H1 (cell line): ENCODE measurements around the gene RGS2. TPM values are rescaled to one million over a fixed set of nuclear protein-coding genes. Genes with fewer than 3 reads are reported as not detected.

Source experiments
- CTCF ChIA-PET: fragments of 300-600 bp; sonication (Branson Sonifier 250); formaldehyde crosslinking; loops from one replicate; lab custom pipeline; 2021; ENCODE audit not compliant: partially characterized antibody; lab: Charles Lee
- POLR2A ChIA-PET: fragments of 300-600 bp; sonication (Branson Sonifier 250); formaldehyde crosslinking; loops from one replicate; lab custom pipeline; 2021; ENCODE audit warnings: inconsistent platforms; ENCODE audit not compliant: partially characterized antibody; lab: Charles Lee
- DNase-seq, 2 experiments: peaks; one replicate each; pipeline versions ENCODE4 v3.0.0 to v3.0.0-alpha.2; 2010 to 2022; ENCODE audit warnings: low spot score in 2 of 2, low read depth in 1 of 2, mixed read lengths in 1 of 2
- FAIRE-seq: peaks from 2 replicates; lab custom pipeline; 2011; peaks lifted over from hg19 to GRCh38; lab: Jason Lieb, UNC
- H2AFZ ChIP-seq: 2 replicates; pipeline ENCODE4 v1.8.1; 2012; ENCODE audit warnings: low read length, inconsistent platforms
- H2AK5ac ChIP-seq: 2 replicates; pipeline ENCODE4 v1.6.1; 2013; ENCODE audit warnings: low read depth, low read length
- H2BK120ac ChIP-seq: replicated peaks from 2 replicates; pipeline ENCODE3; 2013; ENCODE audit warnings: low read depth, low read length, inconsistent platforms
- H2BK12ac ChIP-seq: 2 replicates; pipeline ENCODE4 v1.6.1; 2013; ENCODE audit warnings: low read depth, low read length
- H2BK15ac ChIP-seq: 2 replicates; pipeline ENCODE4 v1.6.1; 2013; ENCODE audit warnings: low read length
- H2BK20ac ChIP-seq: 2 replicates; pipeline ENCODE4 v1.6.1; 2013; ENCODE audit warnings: low read length
- H2BK5ac ChIP-seq: 2 replicates; pipeline ENCODE4 v1.6.1; 2013; ENCODE audit warnings: low read depth, low read length
- H3K14ac ChIP-seq: 2 replicates; pipeline ENCODE4 v1.6.1; 2013; ENCODE audit warnings: inconsistent platforms; ENCODE audit not compliant: insufficient read length
- H3K18ac ChIP-seq: 2 replicates; pipeline ENCODE4 v1.6.1; 2013; ENCODE audit warnings: low read length; ENCODE audit errors: extremely low read depth
- H3K23ac ChIP-seq: 2 replicates; pipeline ENCODE4 v1.6.1; 2013; ENCODE audit warnings: inconsistent platforms; ENCODE audit not compliant: insufficient read length
- H3K23me2 ChIP-seq: 2 replicates; pipeline ENCODE4 v1.6.1; 2013; ENCODE audit warnings: low read depth, low read length
- H3K27ac ChIP-seq: 2 replicates; pipeline ENCODE4 v1.6.1; 2011; ENCODE audit warnings: low read depth, low read length, inconsistent platforms
- H3K27me3 ChIP-seq, 4 experiments: replicated peaks in 1 of 4; 1 replicate in 1 of 4; 2 replicates in 3 of 4; pipeline versions ENCODE4 v1.6.1 to v1.8.1; 2011 to 2013; ENCODE audit warnings: low read length in 3 of 4, mild to moderate bottlenecking in 3 of 4, inconsistent platforms in 2 of 4, mixed read lengths in 2 of 4, moderate library complexity in 1 of 4; ENCODE audit not compliant: control insufficient read depth in 3 of 4, insufficient read depth in 3 of 4; ENCODE audit errors: extremely low read depth in 1 of 4
- H3K36me3 ChIP-seq, 4 experiments: 2 replicates each; pipeline versions ENCODE4 v1.6.1 to v1.8.1; 2011 to 2013; ENCODE audit warnings: mild to moderate bottlenecking in 4 of 4, low read length in 3 of 4, moderate library complexity in 2 of 4, control low read depth in 1 of 4, inconsistent platforms in 1 of 4; ENCODE audit not compliant: insufficient read depth in 4 of 4, control insufficient read depth in 2 of 4
- H3K4ac ChIP-seq: replicated peaks from 2 replicates; pipeline ENCODE3; 2013; ENCODE audit warnings: low read length, low read depth, mixed read lengths, inconsistent platforms; ENCODE audit not compliant: insufficient read length
- H3K4me1 ChIP-seq, 4 experiments: replicated peaks in 1 of 4; 1 replicate in 1 of 4; 2 replicates in 3 of 4; pipeline versions ENCODE4 v1.6.1 to v1.8.1; 2011 to 2013; ENCODE audit warnings: low read length in 3 of 4, inconsistent platforms in 2 of 4, mixed read lengths in 1 of 4; ENCODE audit not compliant: insufficient read depth in 4 of 4, control insufficient read depth in 3 of 4
- H3K4me2 ChIP-seq, 2 experiments: 2 replicates each; pipeline versions ENCODE4 v1.6.1 to v1.8.1; 2011 to 2013; ENCODE audit warnings: low read depth in 2 of 2, low read length in 2 of 2, control low read depth in 1 of 2, inconsistent platforms in 1 of 2, mild to moderate bottlenecking in 1 of 2; ENCODE audit not compliant: insufficient read depth in 1 of 2
- H3K4me3 ChIP-seq, 4 experiments: fragments of 200-600, 300-600 bp in 1 of 4; sonication (generic), shearing (Covaris generic), sonication (Bioruptor Twin) in 1 of 4; 2 replicates each; pipeline versions ENCODE4 v1.5.1 to v1.8.1; 2011 to 2016; ENCODE audit warnings: low read length in 4 of 4, low read depth in 3 of 4, control low read depth in 2 of 4, inconsistent platforms in 2 of 4, mild to moderate bottlenecking in 2 of 4, mixed read lengths in 1 of 4, moderate library complexity in 1 of 4; ENCODE audit not compliant: insufficient read depth in 2 of 4; ENCODE audit errors: extremely low read depth in 1 of 4
- H3K56ac ChIP-seq: replicated peaks from 2 replicates; pipeline ENCODE3; 2013; ENCODE audit warnings: low read depth, mild to moderate bottlenecking, mixed read lengths, low read length, inconsistent platforms; ENCODE audit not compliant: insufficient read length
- H3K79me1 ChIP-seq: 2 replicates; pipeline ENCODE4 v1.6.1; 2013; ENCODE audit warnings: low read depth, low read length, control low read depth
- H3K79me2 ChIP-seq, 2 experiments: 2 replicates each; pipeline versions ENCODE4 v1.6.1 to v1.8.1; 2012 to 2013; ENCODE audit warnings: low read length in 2 of 2, mild to moderate bottlenecking in 2 of 2, inconsistent platforms in 1 of 2; ENCODE audit not compliant: insufficient read depth in 2 of 2, control insufficient read depth in 1 of 2
- H3K9ac ChIP-seq, 4 experiments: replicated peaks in 1 of 4; 1 replicate in 1 of 4; 2 replicates in 3 of 4; pipeline versions ENCODE4 v1.6.1 to v1.8.1; 2011 to 2013; ENCODE audit warnings: low read depth in 3 of 4, low read length in 3 of 4, control low read depth in 2 of 4, mild to moderate bottlenecking in 2 of 4, moderate library complexity in 2 of 4, inconsistent platforms in 1 of 4; ENCODE audit errors: extremely low read depth in 1 of 4
- H3K9me3 ChIP-seq, 2 experiments: 2 replicates each; pipeline versions ENCODE4 v1.6.1 to v1.8.1; 2012 to 2013; ENCODE audit warnings: mild to moderate bottlenecking in 2 of 2, moderate library complexity in 2 of 2, control low read depth in 1 of 2, inconsistent platforms in 1 of 2, low read depth in 1 of 2, low read length in 1 of 2, mixed read lengths in 1 of 2; ENCODE audit not compliant: insufficient read depth in 2 of 2
- H4K20me1 ChIP-seq, 2 experiments: replicated peaks in 1 of 2; 2 replicates each; pipeline versions ENCODE3 to v1.8.1; 2011 to 2013; ENCODE audit warnings: inconsistent platforms in 2 of 2, low read length in 2 of 2, mild to moderate bottlenecking in 1 of 2; ENCODE audit not compliant: insufficient read depth in 2 of 2, control insufficient read depth in 1 of 2
- H4K5ac ChIP-seq: 2 replicates; pipeline ENCODE4 v1.6.1; 2013; ENCODE audit warnings: low read length, low read depth, mixed read lengths, inconsistent platforms; ENCODE audit not compliant: insufficient read length
- H4K8ac ChIP-seq: 2 replicates; pipeline ENCODE4 v1.8.0; 2013; ENCODE audit warnings: mild to moderate bottlenecking, moderate library complexity, low read length, inconsistent platforms; ENCODE audit not compliant: insufficient read depth; ENCODE audit errors: extremely low read depth
- H4K91ac ChIP-seq: replicated peaks from 2 replicates; pipeline ENCODE3; 2013; ENCODE audit warnings: low read length, mixed read lengths, inconsistent platforms; ENCODE audit not compliant: insufficient read length
- BACH1 ChIP-seq: IDR thresholded peaks from 2 replicates; pipeline ENCODE4 v1.6.1; 2012; ENCODE audit warnings: low read length, improper control_type of control experiment
- CBX5 ChIP-seq: fragments of 300-800, 300-1000 bp; sonication (generic); IDR thresholded peaks from 2 replicates; pipeline ENCODE4 v1.7.1; 2016; ENCODE audit warnings: antibody characterized with exemption, low read length, low read depth
- CHD2 ChIP-seq: IDR thresholded peaks from 2 replicates; pipeline ENCODE4 v1.6.1; 2012; ENCODE audit warnings: low read length, improper control_type of control experiment
- HDAC6 ChIP-seq: IDR thresholded peaks from one replicate; pipeline ENCODE4 v1.7.1; 2012; ENCODE audit warnings: low read depth, mild to moderate bottlenecking, inconsistent platforms, low read length, moderate library complexity
- NANOG ChIP-seq: IDR thresholded peaks from 2 replicates; pipeline ENCODE4 v1.6.1; 2011; ENCODE audit warnings: low read length, low read depth, mild to moderate bottlenecking, inconsistent platforms; ENCODE audit not compliant: insufficient read depth, poor library complexity, severe bottlenecking
- POU5F1 ChIP-seq: IDR thresholded peaks from 2 replicates; pipeline ENCODE4 v1.6.1; 2011; ENCODE audit warnings: low read depth, mild to moderate bottlenecking, low read length, moderate library complexity
- SIX5 ChIP-seq: IDR thresholded peaks from 2 replicates; pipeline ENCODE4 v1.6.1; 2011; ENCODE audit warnings: mild to moderate bottlenecking, low read depth, low read length
- whole genome bisulfite sequencing, 2 experiments: shearing (Covaris generic) in 1 of 2; methylation state at CpG; one replicate each; pipeline versions ENCODE4 v1.1.6 to v1.1.7; 2013 to 2015; ENCODE audit warnings: low lambda C conversion rate in 2 of 2, mixed read lengths in 2 of 2, inconsistent platforms in 1 of 2, low coverage in 1 of 2, missing lambda C conversion rate in 1 of 2; ENCODE audit not compliant: insufficient replicate concordance in 2 of 2, insufficient coverage in 1 of 2, insufficient read length in 1 of 2; ENCODE audit errors: extremely low coverage in 1 of 2, missing lambda C conversion rate in 1 of 2; 5-methylcytosine and 5-hydroxymethylcytosine counted together
- polyA plus RNA-seq, 7 experiments: library from polyadenylated mRNA; depleted of rRNA in 3 of 7; stranded (reverse) in 5 of 7; unstranded in 2 of 7; fragments of >200 nt in 5 of 7; fragments of 200-250 nt in 2 of 7; gene quantifications; 1 replicate in 5 of 7; 2 replicates in 1 of 7; 4 replicates in 1 of 7; pipeline versions ENCODE4 v1.2.1 to v1.2.3, GENCODE V29; 2011 to 2013; ENCODE audit warnings: missing spikeins in 2 of 7, mixed read lengths in 2 of 7
- total RNA-seq: library from RNA; stranded (reverse); fragmentation: NEBNext Ultra II Directional; extraction: Animal tissue kit (Norgen Biotek cat#: 25700); gene quantifications from 2 replicates; pipeline ENCODE4 v1.2.1, GENCODE V29; 2021

RGS2 gene
- total and polyA plus RNA-seq, 2 of the 8 experiments (the other 6 are each of a cell fraction or from before 2014, with no cell fraction given), result 9.1 to 17.0 TPM

- Histone ChIP-seq H3K79me1 (no peaks in the 10 kb centered on the region), H3K9me3 (no peaks in the 10 kb centered on the region), H3K79me2 (no peaks in the 10 kb centered on the region), H3K23me2 (peaks cover 2% of the 10 kb centered on the region; the same call in 1 of the 2 replicates), H2BK15ac (no peak overlapping the region), H4K8ac (no peak overlapping the region), H3K56ac (no peak overlapping the region), H2AFZ (0 out of 2 replicates have a peak overlapping the region, but pooled peaks have one; percentile 51), H2BK12ac (no peak overlapping the region), H3K23ac (no peak overlapping the region), H3K18ac (no peak overlapping the region), H2BK120ac (no peak overlapping the region), H2BK20ac (no peak overlapping the region), H3K9ac (no peak overlapping the region), H3K27ac (no peak overlapping the region), H3K4me3 (no peak overlapping the region), H2AK5ac (no peak overlapping the region), H3K27me3 (no peaks in the 10 kb centered on the region), H2BK5ac (no peak overlapping the region), H4K91ac (no peak overlapping the region), H3K4me2 (no peak overlapping the region), H3K4me1 (no peaks in the 10 kb centered on the region), H4K20me1 (no peaks in the 10 kb centered on the region), H3K4ac (no peak overlapping the region), H3K36me3 (no peaks in the 10 kb centered on the region), H3K14ac (no peak overlapping the region), H4K5ac (no peak overlapping the region)
- no peak for DNase-seq
- no peak for FAIRE-seq
- POLR2A ChIA-PET, result no interaction called here
- CTCF ChIA-PET, result no interaction called here
- WGBS, 2 experiments, result 96% methylated on average over 4 of the region's 4 CpGs; no CpG with 5 or more reads in 1 of the 2 experiments
- no peak for TF ChIP-seq BACH1
- no peak for TF ChIP-seq CBX5
- TF ChIP-seq HDAC6, result no peak
- no peak for TF ChIP-seq NANOG
- no peak for TF ChIP-seq CHD2
- no peak for TF ChIP-seq SIX5
- TF ChIP-seq POU5F1, result no peak
Measured at GRCh38 chr1:192771341-192771740, 37.5 kb upstream of the RGS2 start.
